ENCODE measurements around the gene ZNF614. TPM values are rescaled to one million over a fixed set of nuclear protein-coding genes. Genes with fewer than 3 reads are reported as not detected.

Gene ZNF614
- total and polyA plus RNA-seq, 9 of the 15 experiments (the other 6 are each of a cell fraction or from before 2014, with no cell fraction given) = 4.9 to 16.3 (median 11.4) TPM

GRCh38 chr19:52007806-52008557 lies 20.2 kb downstream of the ZNF614 start, which contains the start of gene ZNF615 (continued):
- no peak for TF ChIP-seq GTF3C2 (IDR thresholded peaks at IDR 0.05; ENCODE audit: borderline replicate concordance, extremely low read depth, insufficient read length)
- no peak for TF ChIP-seq FOXP4 (CRISPR knock-in tag; IDR thresholded peaks at IDR 0.05; ENCODE audit: borderline replicate concordance)
- no peak for TF ChIP-seq AFF4 (CRISPR knock-in tag; IDR thresholded peaks at IDR 0.05)
- no peak for TF ChIP-seq ZNF239 (CRISPR knock-in tag; IDR thresholded peaks at IDR 0.05)
- no peak for TF ChIP-seq MYNN (IDR thresholded peaks at IDR 0.05)
- no peak for TF ChIP-seq MYNN (CRISPR knock-in tag; IDR thresholded peaks at IDR 0.05)
- no peak for TF ChIP-seq ETS2 (tag; IDR thresholded peaks at IDR 0.05; ENCODE audit: borderline replicate concordance, poor library complexity, severe bottlenecking)
- TF ChIP-seq MLX (CRISPR knock-in tag; conservative IDR thresholded peaks at IDR 0.05) = no peak
- peak; percentile 45 for TF ChIP-seq VEZF1 (CRISPR knock-in tag; IDR thresholded peaks at IDR 0.05)
- TF ChIP-seq CEBPB (tag; IDR thresholded peaks at IDR 0.05) = no peak
- no peak for TF ChIP-seq ZNF79 (CRISPR knock-in tag; IDR thresholded peaks at IDR 0.05; ENCODE audit: low read depth)
- 0 out of 2 replicates have a peak, but pooled peaks have one; percentile 11 for TF ChIP-seq CBX5 (IDR thresholded peaks at IDR 0.05; ENCODE audit: borderline replicate concordance, low read depth)
- 0 out of 2 replicates have a peak, but pooled peaks have one; percentile 29 for TF ChIP-seq RB1 (IDR thresholded peaks at IDR 0.05; ENCODE audit: low read depth)
- no peak for TF ChIP-seq JUNB (CRISPR knock-in tag; conservative IDR thresholded peaks at IDR 0.05)
- no peak for TF ChIP-seq RFX7 (CRISPR knock-in tag; IDR thresholded peaks at IDR 0.05)
- TF ChIP-seq NELFE (IDR thresholded peaks at IDR 0.05; ENCODE audit: insufficient read depth, insufficient read length) = no peak

Measured in K562 (cell line).